Stimulated activated CD8-positive, alpha-beta memory T cell treated with anti-CD3 and anti-CD28 coated beads, Interleukin-12 subunit alpha, Interleukin-12 subunit beta, amount 100 ng/mL, for 1 hour (primary cell): ENCODE data around the gene ZNF331.

Experiments used
- DNase-seq: peaks from one replicate; pipeline ENCODE4 v3.0.0-alpha.2; 2020; ENCODE audit warnings: low read depth

The ZNF331 gene

DNA sequence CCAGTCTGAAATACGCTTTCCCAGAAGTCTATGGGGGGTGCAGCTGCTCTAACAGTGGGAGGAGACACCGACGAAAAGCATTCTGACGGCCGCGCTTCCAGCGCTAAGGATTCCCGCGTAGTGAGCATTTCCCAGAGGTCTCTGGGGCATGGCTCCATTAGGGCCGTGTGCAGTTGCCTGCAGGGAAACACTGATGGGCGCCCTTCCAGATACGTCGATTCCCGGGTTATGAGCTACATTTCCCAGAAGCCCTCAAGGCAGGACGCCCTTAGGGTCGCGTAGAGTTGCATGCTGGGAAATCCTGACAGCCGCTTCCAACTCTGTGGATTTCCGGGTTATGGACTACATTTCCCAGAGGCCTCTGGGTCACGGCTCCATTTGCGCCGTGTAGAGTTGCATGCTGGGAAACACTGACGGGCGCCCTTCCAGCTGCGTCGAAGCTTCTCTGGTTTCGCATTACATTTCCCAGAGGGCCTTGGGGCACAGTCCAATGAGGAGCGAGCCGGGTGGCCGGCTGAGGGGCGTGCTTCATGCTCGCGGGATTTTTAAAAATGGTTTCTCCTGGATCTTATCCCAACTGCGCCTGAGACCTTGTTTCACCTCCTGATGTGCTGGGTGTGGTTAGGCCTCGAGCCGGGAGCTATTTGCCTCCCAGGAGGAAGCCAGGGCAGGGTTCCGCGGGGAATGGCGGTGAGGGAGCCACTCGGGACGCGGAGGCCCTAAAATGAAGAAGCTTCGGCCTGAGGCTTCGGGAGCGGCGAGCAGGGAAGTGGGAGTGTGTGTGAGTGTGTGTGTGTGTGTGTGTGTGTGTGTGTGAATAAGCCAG, 17.2 kb upstream of the ZNF331 start:
- DNase-seq: peak; percentile 76

DNA sequence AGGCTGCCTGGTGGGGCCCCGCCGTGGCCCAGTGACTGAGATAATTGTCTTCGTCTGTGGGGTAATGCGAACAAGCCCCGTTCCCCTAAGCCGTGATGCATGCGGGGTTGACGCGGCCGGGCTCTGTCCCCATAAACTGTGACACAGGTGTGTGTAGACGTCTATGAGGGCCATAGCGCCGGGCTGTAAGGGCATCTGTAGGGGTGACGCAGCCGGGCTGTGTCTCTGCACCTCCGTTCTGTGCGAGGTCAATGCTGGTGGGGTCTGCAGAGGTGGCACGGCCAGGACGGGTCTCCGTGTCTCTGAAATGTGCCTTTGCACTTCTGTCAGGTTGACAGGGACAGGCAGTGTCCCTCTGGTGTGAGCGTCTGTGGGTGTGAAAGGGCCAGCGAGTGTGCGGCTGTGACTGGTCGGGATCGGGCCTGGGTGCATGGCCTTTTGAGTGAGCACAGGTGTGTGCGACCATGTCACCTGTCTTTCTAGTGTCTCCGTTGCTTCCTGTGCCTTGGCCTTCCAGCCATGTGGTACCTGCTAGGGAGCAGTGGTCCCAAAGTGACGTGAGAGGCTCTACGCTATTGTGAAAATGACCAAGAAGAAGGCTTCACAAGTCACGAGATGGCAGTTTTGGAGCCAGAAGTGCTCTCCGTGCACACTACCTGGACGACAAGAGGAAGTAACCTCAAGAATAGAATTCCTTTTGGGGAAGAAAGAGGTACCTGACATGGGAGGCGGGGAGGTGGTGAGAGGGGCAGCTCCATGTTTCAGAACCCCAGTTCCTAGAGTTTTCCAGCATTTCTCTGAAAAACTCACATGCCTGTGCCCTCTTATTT, 16.4 kb upstream of the ZNF331 start:
- no peak for DNase-seq

DNA sequence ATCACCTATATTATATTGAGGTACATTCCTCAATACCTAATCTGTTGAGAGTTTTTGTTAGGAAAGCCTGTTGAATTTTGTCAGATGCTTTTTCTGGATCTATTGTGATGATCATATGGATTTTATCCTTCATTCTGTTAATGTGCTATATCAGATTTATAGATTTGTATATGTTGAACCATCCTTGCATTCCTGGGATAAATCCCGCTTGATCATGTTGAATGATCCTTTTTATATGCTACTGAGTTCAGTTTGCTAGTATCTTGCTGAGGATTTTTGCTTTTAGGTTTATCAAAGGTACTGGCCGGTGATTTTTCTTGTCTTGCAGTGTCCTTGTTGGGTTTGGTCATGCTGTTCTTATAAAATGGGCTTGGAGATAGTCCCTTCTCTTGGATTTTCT, 12.0 kb upstream of the ZNF331 start:
- no peak for DNase-seq

DNA sequence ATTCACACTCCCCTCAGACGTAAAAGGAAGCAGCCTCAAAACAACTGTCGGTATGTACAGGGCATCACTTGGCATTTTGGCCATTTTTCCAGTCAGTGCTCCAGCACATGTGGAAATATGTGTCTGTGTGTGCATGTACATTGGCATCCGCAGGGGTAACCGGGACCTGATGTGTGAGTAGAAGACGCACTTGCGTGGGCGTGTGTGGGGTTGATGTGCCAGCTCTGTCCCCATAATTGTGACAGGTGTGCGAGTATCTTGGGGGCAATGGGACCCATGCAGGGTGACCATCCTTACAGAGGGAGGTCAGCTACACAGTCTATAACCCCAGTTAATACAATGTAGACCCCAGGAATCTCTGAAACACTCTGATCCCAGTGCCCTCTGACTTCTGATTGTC, 7.3 kb upstream of the ZNF331 start:
- no peak for DNase-seq

DNA sequence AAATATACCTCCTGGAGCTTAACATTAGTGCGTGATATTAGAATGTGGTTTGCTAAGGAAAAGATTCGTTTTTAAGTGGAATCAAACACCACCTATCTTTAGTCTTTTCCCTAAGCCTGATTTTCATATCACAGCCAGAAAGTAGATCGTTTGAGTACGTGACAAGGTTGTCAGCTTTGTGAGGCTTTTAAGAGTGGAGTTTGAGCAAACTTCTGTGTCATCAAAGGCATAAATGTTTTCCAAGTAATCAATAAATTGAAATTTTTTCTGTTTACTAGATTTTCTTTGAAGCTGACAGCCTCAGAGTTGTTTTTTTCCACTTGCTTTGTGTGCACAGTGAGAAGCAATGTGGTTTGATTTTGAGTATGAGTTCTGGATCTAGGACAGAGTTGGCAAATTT, 6.5 kb upstream of the ZNF331 start:
- no peak for DNase-seq

DNA sequence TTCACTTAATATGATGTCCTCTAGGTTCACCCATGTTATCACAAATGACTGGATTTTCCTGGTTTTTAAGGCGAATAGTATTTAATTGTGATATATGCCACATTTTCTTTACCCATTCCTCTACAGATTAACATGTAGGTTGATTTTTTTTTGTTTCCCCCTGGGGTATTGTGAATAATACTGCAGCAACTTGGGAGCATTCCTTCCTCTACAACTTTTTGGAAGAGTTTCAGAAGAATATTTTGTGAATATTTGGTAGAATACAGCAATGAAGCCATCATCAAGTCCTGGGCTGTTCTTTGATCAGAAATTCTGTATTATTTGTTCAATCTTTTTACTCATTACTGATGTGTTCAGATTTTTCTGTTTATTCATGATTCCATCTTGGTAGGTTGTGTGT, 5.6 kb upstream of the ZNF331 start:
- no peak for DNase-seq

DNA sequence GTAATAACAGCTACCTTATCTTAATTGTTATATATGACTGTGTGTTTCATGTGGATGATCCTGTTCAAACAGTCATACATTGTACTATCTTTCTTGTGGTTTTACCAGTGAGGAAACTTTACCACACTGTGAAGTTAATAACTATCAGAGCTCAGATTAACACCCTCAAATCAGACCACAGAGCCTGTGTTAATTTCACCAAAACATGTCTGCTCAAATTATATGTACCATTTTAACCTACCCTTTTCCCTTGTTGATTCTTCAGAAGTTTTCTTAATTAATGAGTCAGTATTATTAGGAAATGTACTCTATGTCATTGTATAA, 1.8 kb upstream of the ZNF331 start:
- DNase-seq: no peak

DNA sequence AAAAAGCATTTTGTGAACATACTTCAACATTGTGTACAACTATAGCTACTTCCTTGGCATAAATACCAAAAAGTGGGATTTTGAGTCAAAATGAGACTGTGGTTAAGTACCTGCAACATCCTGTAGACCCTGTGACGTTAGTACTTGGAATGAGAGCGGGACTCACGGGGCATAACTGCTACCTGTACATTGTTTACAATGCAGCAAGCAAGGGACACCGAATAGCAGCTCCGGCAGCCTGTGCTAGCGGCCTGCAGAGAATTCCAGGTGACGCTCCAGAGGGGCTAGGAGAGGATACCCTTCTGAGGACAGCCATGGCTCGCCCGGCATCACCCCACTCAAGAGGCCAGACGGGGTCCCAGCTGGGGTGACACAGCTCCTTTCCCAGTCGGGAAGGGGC, 824 bp upstream of the ZNF331 start:
- DNase-seq: no peak

DNA sequence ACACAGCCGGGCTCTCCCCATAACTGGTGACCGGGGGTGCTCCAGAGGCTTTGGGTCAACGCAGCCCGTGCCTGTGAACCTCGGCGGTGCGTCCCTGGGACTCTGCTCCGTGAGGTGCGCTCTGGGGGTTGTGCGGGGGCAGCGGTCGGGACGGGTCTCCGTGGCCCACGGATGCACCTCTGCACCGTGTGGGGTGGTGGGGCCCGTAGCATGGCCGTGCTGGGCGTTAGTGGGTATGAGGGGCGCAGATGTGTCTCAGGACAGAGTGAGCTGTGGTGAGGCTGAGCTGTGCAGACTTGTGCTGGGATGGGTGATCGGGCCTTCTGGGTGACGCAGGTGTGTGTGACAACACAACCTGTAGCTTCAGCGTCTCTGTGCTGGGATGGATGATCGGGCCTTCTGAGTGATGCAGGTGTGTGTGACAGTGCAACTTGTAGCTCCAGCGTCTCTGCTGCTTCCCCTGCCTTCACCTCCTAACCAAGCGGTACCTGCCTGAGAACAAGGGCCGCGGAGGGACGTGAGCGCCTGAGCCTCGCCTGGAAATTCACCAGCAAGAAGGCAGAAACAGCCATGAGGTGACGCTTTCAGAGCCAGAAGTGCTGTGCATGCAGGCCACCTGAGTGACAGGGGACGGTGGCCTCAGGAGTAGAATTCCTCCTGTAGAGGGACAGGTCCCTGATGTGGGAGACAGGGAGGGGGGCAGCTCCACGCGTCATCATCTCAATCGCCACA, 599 bp downstream of the ZNF331 start:
- no peak for DNase-seq

DNA sequence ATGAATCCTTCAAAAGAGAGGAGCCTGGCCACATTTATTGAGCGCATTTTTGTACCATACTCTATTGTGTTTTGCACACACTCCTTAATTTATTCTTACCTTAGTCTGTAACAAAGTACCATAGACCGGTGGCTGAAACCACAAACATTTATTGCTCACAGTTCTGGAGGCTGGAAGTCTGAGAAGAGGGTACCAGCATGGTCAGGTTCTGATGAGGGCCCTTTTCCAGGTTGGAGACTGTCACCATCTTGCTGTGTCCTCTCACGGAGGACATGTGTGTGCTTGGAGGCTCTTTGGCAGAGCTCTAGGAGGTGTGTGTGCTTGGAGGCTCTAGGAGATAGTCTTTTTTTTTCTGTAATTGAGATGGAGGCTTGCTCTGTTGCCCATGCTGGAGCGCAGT, 2.1 kb downstream of the ZNF331 start:
- no peak for DNase-seq

DNA sequence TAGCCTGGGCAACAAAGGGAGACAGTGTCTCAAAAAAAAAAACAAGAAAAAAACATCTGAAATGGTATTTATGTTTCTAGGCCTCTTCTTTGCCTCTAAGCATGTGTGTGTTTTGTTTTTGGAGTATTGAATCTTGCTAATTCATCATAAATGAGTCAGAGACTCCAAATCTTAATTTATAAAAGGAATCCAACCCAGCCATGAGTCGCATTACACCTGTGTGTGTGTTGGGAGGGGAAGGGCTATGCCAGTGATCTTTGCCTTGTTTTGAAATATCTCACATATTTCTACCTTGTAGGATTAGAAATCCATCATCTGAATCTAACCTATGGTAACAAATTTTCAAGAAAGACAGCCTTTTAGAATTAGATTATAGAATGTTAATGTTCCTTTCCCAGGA, 4.0 kb downstream of the ZNF331 start:
- DNase-seq: no peak

DNA sequence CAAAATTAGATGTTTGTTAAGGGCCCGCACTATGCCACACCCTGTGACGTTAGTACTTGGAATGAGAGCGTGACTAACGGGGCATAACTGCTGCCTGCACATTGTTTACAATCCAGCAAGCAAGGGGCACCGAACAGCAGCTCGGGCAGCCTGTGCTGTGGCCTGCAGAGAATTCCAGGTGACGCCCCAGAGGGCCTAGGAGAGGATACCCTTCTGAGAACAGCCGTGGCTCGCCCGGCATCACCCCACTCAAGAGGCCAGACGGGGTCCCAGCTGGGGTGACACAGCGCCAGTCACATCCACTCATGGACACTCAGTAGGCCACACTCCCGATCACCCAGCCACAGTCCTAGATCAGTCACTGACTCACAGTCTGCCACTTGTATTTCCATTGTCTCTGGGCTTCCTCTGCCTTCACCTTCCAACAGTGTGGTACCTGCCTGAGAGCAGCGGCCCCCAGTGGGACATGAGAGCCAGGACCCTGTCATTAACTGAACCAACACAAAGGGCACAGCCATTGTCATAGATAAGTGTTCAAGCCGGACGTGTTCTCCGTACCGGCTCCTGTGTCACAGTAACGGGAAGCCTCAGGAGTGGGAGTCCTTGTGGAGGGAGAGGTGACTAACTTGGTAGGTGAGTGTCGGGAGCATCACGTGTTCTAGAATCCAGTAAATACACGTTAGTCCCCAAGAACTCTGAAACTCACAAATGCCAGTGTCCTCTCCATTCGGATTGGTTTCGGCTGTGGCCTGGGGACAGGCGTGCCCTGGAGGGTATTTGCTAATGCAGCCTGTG, 7.5 kb downstream of the ZNF331 start:
- no peak for DNase-seq

DNA sequence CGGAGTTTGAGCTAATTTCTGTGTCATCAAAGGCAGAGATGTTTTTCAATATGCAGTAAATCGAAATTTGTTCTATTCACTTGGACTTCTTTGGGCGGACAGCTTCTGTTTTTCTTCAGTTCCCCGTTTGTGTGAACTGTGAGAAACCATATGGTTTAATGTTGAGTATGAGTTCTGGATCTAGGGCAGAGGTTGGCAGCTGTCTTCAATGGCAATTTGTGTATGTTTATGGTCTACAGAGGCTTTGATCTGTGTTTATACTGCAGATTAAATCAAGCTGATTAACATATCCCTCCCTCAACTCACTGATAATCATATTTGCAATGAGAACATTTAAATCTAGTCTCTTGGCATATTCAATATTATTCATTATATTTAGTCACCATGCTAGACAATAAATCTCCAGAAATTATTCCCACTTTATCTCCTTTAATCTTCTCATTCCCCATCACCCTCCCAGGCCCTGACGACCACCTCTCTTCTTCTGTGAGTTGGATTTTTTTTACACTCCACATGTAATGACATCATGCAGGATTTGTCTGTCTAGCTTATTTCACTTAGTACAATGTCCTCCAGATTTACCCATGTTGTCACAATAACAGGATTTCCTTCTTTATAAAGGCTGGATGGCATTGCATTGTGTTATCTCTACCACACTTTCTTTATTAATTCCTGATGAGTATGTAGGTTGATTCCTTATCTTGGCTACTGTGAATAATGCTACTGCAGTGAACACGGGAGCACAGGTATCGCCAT, 9.0 kb downstream of the ZNF331 start:
- no peak for DNase-seq

DNA sequence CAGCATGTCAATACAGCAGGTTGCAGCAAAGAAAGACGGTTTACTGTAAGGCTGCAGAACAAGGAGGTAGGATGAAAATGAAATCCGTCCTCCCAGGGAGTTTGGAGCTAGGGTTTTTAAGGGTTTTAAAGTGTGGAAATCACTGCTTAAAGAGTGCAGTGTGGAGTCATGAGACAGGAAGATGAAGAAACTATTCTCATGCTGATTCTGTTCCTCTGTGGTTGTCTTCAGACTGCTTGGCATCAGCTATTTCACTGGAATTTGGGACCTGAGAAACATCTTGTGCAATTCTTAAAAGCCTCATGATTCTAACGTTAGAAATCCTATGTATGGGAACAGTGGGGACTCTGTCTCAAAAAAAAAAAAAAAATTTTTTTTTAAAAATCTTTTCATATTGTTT, 11.4 kb downstream of the ZNF331 start:
- no peak for DNase-seq

DNA sequence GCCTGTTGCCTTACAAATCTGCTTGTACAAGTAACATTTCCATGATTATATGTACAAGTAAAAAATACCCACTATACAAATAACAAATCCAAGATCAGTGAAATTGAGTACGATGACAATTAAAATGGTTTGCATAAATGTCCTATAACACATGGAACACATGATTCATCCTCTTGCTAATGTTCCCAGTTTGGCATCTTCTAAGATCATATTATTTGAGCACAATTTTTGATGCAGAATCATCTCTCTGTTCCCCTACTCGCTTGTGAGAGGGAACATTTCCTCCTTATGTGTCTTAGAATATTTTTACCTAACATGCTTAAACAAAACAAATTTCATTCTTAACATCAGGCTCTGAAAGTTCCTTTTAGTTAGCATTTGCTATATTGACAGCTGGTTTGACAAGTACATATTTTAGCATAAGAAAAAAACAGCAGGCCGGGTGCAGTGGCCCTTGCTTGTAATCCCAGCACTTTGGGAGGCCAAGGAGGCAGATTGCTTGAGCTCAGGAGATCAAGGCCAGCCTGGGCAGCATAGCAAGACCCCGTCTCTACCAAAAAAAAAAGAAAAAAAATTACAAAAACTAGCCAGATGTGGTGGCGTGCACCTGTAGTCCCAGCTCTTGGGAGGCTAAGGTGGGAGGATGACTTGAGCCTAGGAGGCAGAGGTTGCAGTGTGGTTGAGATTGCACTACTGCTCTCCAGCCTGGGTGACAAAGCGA, 14.2 kb downstream of the ZNF331 start:
- DNase-seq: no peak

DNA sequence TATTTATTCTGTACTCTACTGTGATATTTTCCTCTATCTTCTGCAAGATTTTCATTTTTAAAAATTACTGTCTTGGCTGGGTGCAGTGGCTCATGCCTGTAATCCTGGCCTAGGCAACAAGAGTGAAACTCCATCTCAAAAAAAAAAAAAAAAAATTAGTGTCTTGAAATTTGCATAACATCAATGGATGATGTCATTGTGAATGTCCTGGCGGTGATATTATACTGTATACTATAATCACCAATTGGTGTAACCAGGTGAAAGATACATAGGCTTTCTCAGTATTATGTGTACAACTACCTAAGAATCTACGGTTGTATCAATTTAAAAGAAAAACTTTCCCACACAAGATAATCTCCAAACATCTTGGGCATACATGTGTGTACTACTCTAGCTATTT, 15.2 kb downstream of the ZNF331 start:
- no peak for DNase-seq

DNA sequence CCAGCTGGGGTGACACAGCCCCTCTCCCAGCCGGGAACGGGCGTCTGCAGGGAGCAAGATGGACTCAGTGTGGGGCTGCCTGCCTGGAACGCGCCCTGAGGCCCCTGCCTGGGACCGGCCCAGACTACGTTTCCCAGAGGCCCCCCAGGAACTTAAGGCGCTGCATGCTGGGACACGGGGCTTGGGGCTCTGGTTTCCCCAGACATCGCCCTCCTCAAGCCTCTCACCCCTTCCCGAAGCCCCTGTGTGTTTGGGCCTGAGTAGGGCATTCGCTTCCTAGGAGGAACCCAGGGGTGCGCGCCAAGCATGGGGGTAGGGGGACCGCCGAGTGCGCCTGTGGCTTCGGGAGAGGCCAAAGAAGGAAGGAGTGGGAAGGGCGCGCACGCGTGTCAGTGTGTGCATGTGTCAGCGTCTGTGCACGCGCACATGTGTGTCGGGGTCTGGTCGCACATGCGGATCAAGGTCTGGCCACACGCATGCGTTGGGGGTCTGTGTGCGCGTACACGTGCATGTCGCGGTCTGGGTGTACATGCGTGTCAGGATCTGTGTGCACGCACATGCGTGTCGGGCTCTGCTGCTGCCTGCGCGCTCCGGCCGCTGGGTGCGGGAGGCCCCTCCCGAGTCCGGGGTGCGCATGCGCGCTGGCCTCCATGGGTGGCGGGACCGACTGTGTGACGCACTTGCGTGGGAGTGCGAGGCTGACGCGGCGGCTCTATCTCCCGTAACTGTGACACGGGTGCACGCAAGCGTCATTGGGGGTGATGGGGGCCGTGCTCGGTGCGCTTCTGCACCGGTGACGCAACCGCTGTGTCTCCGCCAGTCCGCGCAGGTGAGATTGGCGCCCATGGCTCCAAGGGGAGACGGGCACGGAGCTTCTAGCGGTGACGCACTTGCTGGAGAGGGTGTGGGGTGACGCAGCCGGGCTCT, 16.2 kb downstream of the ZNF331 start:
- peak; percentile 81 for DNase-seq

DNA sequence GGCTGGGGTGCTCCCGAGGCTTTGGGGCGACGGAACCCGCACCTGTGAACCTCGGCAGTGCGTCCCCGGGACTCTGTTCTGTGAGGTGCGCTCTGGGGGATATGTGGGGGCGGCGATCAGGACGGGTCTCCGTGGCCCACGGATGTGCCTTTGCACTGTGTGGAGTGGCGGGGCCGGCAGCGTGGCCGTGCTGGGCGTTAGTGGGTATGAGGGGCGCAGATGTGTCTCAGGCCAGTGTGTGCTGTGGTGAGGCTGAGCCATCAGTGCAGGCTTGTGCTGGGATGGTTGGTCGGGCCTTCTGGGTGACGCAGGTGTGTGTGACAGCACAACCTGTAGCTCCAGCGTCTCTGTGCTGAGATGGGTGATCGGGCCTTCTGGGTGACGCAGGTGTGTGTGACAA, 16.9 kb downstream of the ZNF331 start:
- DNase-seq: no peak

DNA sequence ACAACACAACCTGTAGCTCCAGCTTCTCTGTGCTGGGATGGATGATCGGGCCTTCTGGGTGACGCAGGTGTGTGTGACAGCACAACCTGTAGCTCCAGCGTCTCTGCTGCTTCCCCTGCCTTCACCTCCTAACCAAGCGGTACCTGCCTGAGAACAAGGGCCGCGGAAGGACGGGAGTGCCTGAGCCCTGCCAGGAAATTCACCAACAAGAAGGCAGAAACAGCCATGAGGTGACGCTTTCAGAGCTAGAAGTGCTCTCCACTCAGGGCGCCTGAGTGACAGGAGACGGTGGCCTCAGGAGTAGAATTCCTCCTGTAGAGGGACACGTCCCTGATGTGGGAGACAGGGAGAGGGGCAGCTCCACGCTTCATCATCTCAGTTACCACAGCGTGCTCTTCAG, 17.4 kb downstream of the ZNF331 start:
- no peak for DNase-seq

DNA sequence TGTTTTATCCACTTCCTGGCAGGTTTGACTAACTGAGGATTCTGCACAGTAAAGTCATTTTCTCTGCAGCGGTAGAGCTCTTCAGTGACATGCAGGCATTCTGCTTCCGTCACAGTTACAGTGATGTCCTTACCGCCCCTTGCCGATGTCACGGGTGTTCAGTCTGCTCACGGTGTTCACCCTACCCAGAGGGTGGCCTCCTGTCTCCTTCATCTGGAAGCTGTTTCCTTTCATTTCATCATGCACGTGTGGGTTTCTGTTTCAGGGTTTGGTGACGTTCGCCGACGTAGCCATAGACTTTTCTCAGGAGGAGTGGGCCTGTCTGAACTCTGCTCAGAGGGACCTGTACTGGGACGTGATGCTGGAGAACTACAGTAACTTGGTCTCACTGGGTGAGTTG, 33.4 kb downstream of the ZNF331 start:
- no peak for DNase-seq
